Measurements from ENCODE around the gene C14orf180. TPM values are rescaled to one million over a fixed set of nuclear protein-coding genes. Genes with fewer than 3 reads are reported as not detected.

Gene C14orf180
- total RNA-seq, 1 experiment from 2014 or later = not detected

GRCh38 chr14:104563742-104564615 lies 15.6 kb upstream of the C14orf180 start:
- Histone ChIP-seq H3K4me3 (no peak overlapping the region), H3K36me3 (no peaks in the 10 kb centered on the region), H3K27me3 (peaks cover 39% of the 10 kb centered on the region), H3K9me3 (replicated peaks) (no peaks in the 10 kb centered on the region), H3K27ac (no peak overlapping the region), H3K4me1 (peaks cover 12% of the 10 kb centered on the region)
- peak; percentile 88 to 89 for DNase-seq

GRCh38 chr14:104564744-104565679 lies 14.6 kb upstream of the C14orf180 start:
- no peaks in the 10 kb centered on the region for H3K9me3 ChIP-seq (replicated peaks)
- DNase-seq = no peak
- H3K4me1 ChIP-seq = peaks cover 16% of the 10 kb centered on the region
- peaks cover 49% of the 10 kb centered on the region for H3K27me3 ChIP-seq
- H3K27ac ChIP-seq = no peak overlapping the region
- no peaks in the 10 kb centered on the region for H3K36me3 ChIP-seq
- no peak overlapping the region for H3K4me3 ChIP-seq

- H3K27me3 ChIP-seq = peaks cover 64% of the 10 kb centered on the region
These were observed 12.2 kb upstream of the C14orf180 start for GRCh38 chr14:104567141-104567956.

GRCh38 chr14:104567957-104568225 lies 11.7 kb upstream of the C14orf180 start:
- Histone ChIP-seq H3K27me3 (peaks cover 64% of the 10 kb centered on the region), H3K27ac (no peak overlapping the region), H3K4me1 (peaks cover 16% of the 10 kb centered on the region), H3K4me3 (no peak overlapping the region), H3K36me3 (no peaks in the 10 kb centered on the region), H3K9me3 (replicated peaks) (no peaks in the 10 kb centered on the region)
- no peak for DNase-seq

More at GRCh38 chr14:104567141-104567956, 12.2 kb upstream of the C14orf180 start:
- Histone ChIP-seq H3K4me3 (no peak overlapping the region), H3K36me3 (no peaks in the 10 kb centered on the region), H3K27ac (no peak overlapping the region), H3K4me1 (peaks cover 16% of the 10 kb centered on the region), H3K9me3 (replicated peaks) (no peaks in the 10 kb centered on the region)
- DNase-seq = no peak

- Histone ChIP-seq H3K27ac (no peak overlapping the region), H3K4me3 (no peak overlapping the region), H3K9me3 (replicated peaks) (no peaks in the 10 kb centered on the region), H3K4me1 (peaks cover 10% of the 10 kb centered on the region), H3K36me3 (no peaks in the 10 kb centered on the region), H3K27me3 (peaks cover 64% of the 10 kb centered on the region)
- DNase-seq = no peak
These were observed 10.9 kb upstream of the C14orf180 start for GRCh38 chr14:104568620-104569019.

GRCh38 chr14:104569435-104569834 lies 10.1 kb upstream of the C14orf180 start:
- peaks cover 64% of the 10 kb centered on the region for H3K27me3 ChIP-seq
- no peak for DNase-seq
- H3K27ac ChIP-seq = no peak overlapping the region
- no peaks in the 10 kb centered on the region for H3K36me3 ChIP-seq
- no peak overlapping the region for H3K4me3 ChIP-seq
- no peaks in the 10 kb centered on the region for H3K9me3 ChIP-seq (replicated peaks)
- peaks cover 4% of the 10 kb centered on the region; the same call in 1 of the 2 replicates for H3K4me1 ChIP-seq

- H3K27me3 ChIP-seq = peaks cover 57% of the 10 kb centered on the region
- no peak for DNase-seq
- no peaks in the 10 kb centered on the region for H3K36me3 ChIP-seq
- no peak overlapping the region for H3K27ac ChIP-seq
- no peak overlapping the region for H3K4me3 ChIP-seq
- H3K4me1 ChIP-seq = peaks cover 4% of the 10 kb centered on the region; the same call in 1 of the 2 replicates
- no peaks in the 10 kb centered on the region for H3K9me3 ChIP-seq (replicated peaks)
These were observed 8.3 kb upstream of the C14orf180 start for GRCh38 chr14:104571246-104571645.

- peaks cover 4% of the 10 kb centered on the region; the same call in 1 of the 2 replicates for H3K4me1 ChIP-seq
- H3K27ac ChIP-seq = no peak overlapping the region
- no peaks in the 10 kb centered on the region for H3K9me3 ChIP-seq (replicated peaks)
- no peak overlapping the region for H3K4me3 ChIP-seq
- DNase-seq = no peak
- H3K36me3 ChIP-seq = no peaks in the 10 kb centered on the region
- H3K27me3 ChIP-seq = peaks cover 52% of the 10 kb centered on the region
These were observed 7.4 kb upstream of the C14orf180 start for GRCh38 chr14:104572024-104572626.

- Histone ChIP-seq H3K4me3 (no peak overlapping the region), H3K4me1 (peaks cover 4% of the 10 kb centered on the region; the same call in 1 of the 2 replicates), H3K27me3 (peaks cover 48% of the 10 kb centered on the region), H3K36me3 (no peaks in the 10 kb centered on the region), H3K9me3 (replicated peaks) (no peaks in the 10 kb centered on the region), H3K27ac (no peak overlapping the region)
- no peak for DNase-seq
These were observed 6.9 kb upstream of the C14orf180 start for GRCh38 chr14:104572668-104573067.

- H3K27me3 ChIP-seq = peaks cover 51% of the 10 kb centered on the region
- no peak overlapping the region for H3K4me3 ChIP-seq
- no peak for DNase-seq
- H3K27ac ChIP-seq = no peak overlapping the region
- peaks cover 4% of the 10 kb centered on the region; the same call in 1 of the 2 replicates for H3K4me1 ChIP-seq
- no peaks in the 10 kb centered on the region for H3K9me3 ChIP-seq (replicated peaks)
- no peaks in the 10 kb centered on the region for H3K36me3 ChIP-seq
These were observed 5.6 kb upstream of the C14orf180 start for GRCh38 chr14:104573930-104574329.

- DNase-seq = no peak
- H3K27ac ChIP-seq = no peak overlapping the region
- no peaks in the 10 kb centered on the region for H3K9me3 ChIP-seq (replicated peaks)
- no peaks in the 10 kb centered on the region for H3K4me1 ChIP-seq
- no peak overlapping the region for H3K4me3 ChIP-seq
- H3K36me3 ChIP-seq = no peaks in the 10 kb centered on the region
- peaks cover 51% of the 10 kb centered on the region for H3K27me3 ChIP-seq
These were observed 5.0 kb upstream of the C14orf180 start for GRCh38 chr14:104574536-104574935.

GRCh38 chr14:104574978-104575583 lies 4.5 kb upstream of the C14orf180 start:
- Histone ChIP-seq H3K4me1 (no peaks in the 10 kb centered on the region), H3K4me3 (no peak overlapping the region), H3K9me3 (replicated peaks) (no peaks in the 10 kb centered on the region), H3K27ac (no peak overlapping the region), H3K27me3 (peaks cover 51% of the 10 kb centered on the region), H3K36me3 (no peaks in the 10 kb centered on the region)
- DNase-seq = no peak

- no peaks in the 10 kb centered on the region for H3K9me3 ChIP-seq (replicated peaks)
- no peak for DNase-seq
- no peaks in the 10 kb centered on the region for H3K36me3 ChIP-seq
- H3K27ac ChIP-seq = no peak overlapping the region
- no peak overlapping the region for H3K4me3 ChIP-seq
- H3K4me1 ChIP-seq = no peaks in the 10 kb centered on the region
- peaks cover 53% of the 10 kb centered on the region for H3K27me3 ChIP-seq
These were observed 3.2 kb upstream of the C14orf180 start for GRCh38 chr14:104576232-104576969.

Data from SJCRH30 (cell line).